ENCODE data around the gene INHA. TPM values are rescaled to one million over a fixed set of nuclear protein-coding genes. Genes with fewer than 3 reads are reported as not detected.

INHA gene
- total RNA-seq, 2 experiments from 2014 or later: not detected

- Histone ChIP-seq H3K27me3 (ENCODE audit: control insufficient read depth in 1 of 2, insufficient read depth in 2 of 2, low read length in 2 of 2) (peaks cover 33 to 43% of the 10 kb centered on the region in 2 experiments), H3K4me3 (ENCODE audit: low read length) (peak overlapping the region; percentile 46), H3K27ac (ENCODE audit: low read depth in 1 of 2, low read length in 2 of 2) (no peak overlapping the region), H3K36me3 (ENCODE audit: insufficient read depth, low read length) (no peaks in the 10 kb centered on the region), H3K9me3 (ENCODE audit: control insufficient read depth in 1 of 2, insufficient read depth in 1 of 2, low read length in 2 of 2) (peaks cover 0 to 31% of the 10 kb centered on the region in 2 experiments), H3K4me1 (ENCODE audit: insufficient read depth, low read length) (peaks cover 24% of the 10 kb centered on the region)
- peaks cover 17% of the 10 kb centered on the region for H3K4me1 Mint-ChIP-seq (ENCODE audit: low read depth)
- intact Hi-C loops (cut with DNase I, micrococcal nuclease): loop anchor here (1.0 kb wide), 2 partner anchors 10 to 46 kb away; partner anchors contain the start of gene STK11IP (in 1 of the 2)
- peak overlapping the region; percentile 86 for H3K4me3 Mint-ChIP-seq
- TF ChIP-seq, protein P1, sequence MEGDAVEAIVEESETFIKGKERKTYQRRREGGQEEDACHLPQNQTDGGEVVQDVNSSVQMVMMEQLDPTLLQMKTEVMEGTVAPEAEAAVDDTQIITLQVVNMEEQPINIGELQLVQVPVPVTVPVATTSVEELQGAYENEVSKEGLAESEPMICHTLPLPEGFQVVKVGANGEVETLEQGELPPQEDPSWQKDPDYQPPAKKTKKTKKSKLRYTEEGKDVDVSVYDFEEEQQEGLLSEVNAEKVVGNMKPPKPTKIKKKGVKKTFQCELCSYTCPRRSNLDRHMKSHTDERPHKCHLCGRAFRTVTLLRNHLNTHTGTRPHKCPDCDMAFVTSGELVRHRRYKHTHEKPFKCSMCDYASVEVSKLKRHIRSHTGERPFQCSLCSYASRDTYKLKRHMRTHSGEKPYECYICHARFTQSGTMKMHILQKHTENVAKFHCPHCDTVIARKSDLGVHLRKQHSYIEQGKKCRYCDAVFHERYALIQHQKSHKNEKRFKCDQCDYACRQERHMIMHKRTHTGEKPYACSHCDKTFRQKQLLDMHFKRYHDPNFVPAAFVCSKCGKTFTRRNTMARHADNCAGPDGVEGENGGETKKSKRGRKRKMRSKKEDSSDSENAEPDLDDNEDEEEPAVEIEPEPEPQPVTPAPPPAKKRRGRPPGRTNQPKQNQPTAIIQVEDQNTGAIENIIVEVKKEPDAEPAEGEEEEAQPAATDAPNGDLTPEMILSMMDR (IDR thresholded peaks at IDR 0.05): no peak
- H3K9me3 Mint-ChIP-seq: no peaks in the 10 kb centered on the region
- no peaks in the 10 kb centered on the region for H3K36me3 Mint-ChIP-seq (ENCODE audit: low read depth)
- DNase-seq (peak in 2 of 14 experiments; percentile 18 to 35), ATAC-seq (ENCODE audit: poor library complexity) (peak; percentile 19)
- POLR2A ChIA-PET: interaction anchor here (0.6 to 2.0 kb wide), 3 partner anchors 8 to 273 kb away, joined by 3 to 17 read pairs (median 4); partner anchors contain the start of genes CHPF, DNAJB2 and TMEM198
- CTCF ChIA-PET: interaction anchor here (1.0 to 3.1 kb wide), 4 partner anchors 9 to 163 kb away, joined by 3 to 9 read pairs (median 3); partner anchors contain the start of gene STK11IP
- H3K27me3 Mint-ChIP-seq: peaks cover 55% of the 10 kb centered on the region
- H3K27ac Mint-ChIP-seq: no peak overlapping the region
These were observed 20.4 kb upstream of the INHA start for GRCh38 chr2:219551441-219552381.

GRCh38 chr2:219552382-219553167 is 19.5 kb upstream of the INHA start:
- ChIA-PET CTCF (interaction anchor here (1.0 to 3.1 kb wide), 4 partner anchors 10 to 164 kb away, joined by 3 to 9 read pairs (median 3); partner anchors contain the start of gene STK11IP), POLR2A (interaction anchor here (0.6 to 2.0 kb wide), 3 partner anchors 9 to 273 kb away, joined by 3 to 17 read pairs (median 4); partner anchors contain the start of genes CHPF, DNAJB2 and TMEM198)
- Mint-ChIP-seq H3K4me1 (ENCODE audit: low read depth) (peaks cover 17% of the 10 kb centered on the region), H3K9me3 (no peaks in the 10 kb centered on the region), H3K4me3 (peak overlapping the region; percentile 86), H3K27ac (no peak overlapping the region), H3K27me3 (peaks cover 58% of the 10 kb centered on the region), H3K36me3 (ENCODE audit: low read depth) (no peaks in the 10 kb centered on the region)
- H3K4me1 ChIP-seq (ENCODE audit: insufficient read depth, low read length): peaks cover 24% of the 10 kb centered on the region
- peaks cover 0 to 31% of the 10 kb centered on the region in 2 experiments for H3K9me3 ChIP-seq (ENCODE audit: control insufficient read depth in 1 of 2, insufficient read depth in 1 of 2, low read length in 2 of 2)
- H3K4me3 ChIP-seq (ENCODE audit: low read length): peak overlapping the region; percentile 46
- peak; percentile 85 for ATAC-seq (ENCODE audit: poor library complexity)
- H3K27me3 ChIP-seq (ENCODE audit: control insufficient read depth in 1 of 2, insufficient read depth in 2 of 2, low read length in 2 of 2): peaks cover 33 to 50% of the 10 kb centered on the region in 2 experiments
- intact Hi-C loops (cut with DNase I, micrococcal nuclease): loop anchor here (1.0 kb wide), 2 partner anchors 11 to 45 kb away; partner anchors contain the start of gene STK11IP (in 1 of the 2)
- H3K27ac ChIP-seq (ENCODE audit: low read depth in 1 of 2, low read length in 2 of 2): no peak overlapping the region
- TF ChIP-seq, protein P1 (IDR thresholded peaks at IDR 0.05): no peak
- DNase-seq: peak; percentile 53 to 90 (median 73)
- H3K36me3 ChIP-seq (ENCODE audit: insufficient read depth, low read length): no peaks in the 10 kb centered on the region

GRCh38 chr2:219553168-219553417 is 19.0 kb upstream of the INHA start:
- POLR2A ChIA-PET: interaction anchor here (0.9 to 2.0 kb wide), 2 partner anchors 10 to 23 kb away, joined by 4 to 17 read pairs; partner anchors contain the start of genes CHPF and TMEM198
- Mint-ChIP-seq H3K9me3 (no peaks in the 10 kb centered on the region), H3K4me1 (ENCODE audit: low read depth) (peaks cover 17% of the 10 kb centered on the region), H3K4me3 (peak overlapping the region; percentile 86), H3K36me3 (ENCODE audit: low read depth) (no peaks in the 10 kb centered on the region), H3K27ac (no peak overlapping the region), H3K27me3 (peaks cover 58% of the 10 kb centered on the region)
- intact Hi-C loops (cut with DNase I, micrococcal nuclease): no loop called here
- TF ChIP-seq, protein P1 (IDR thresholded peaks at IDR 0.05): no peak
- H3K36me3 ChIP-seq (ENCODE audit: insufficient read depth, low read length): no peaks in the 10 kb centered on the region
- CTCF ChIA-PET: interaction anchor here (1.0 to 3.1 kb wide), 2 partner anchors 11 to 164 kb away, joined by 3 to 9 read pairs; no protein-coding TSS in a partner anchor
- H3K4me3 ChIP-seq (ENCODE audit: low read length): peak overlapping the region; percentile 46
- ATAC-seq (ENCODE audit: poor library complexity): no peak
- no peak for DNase-seq
- H3K27me3 ChIP-seq (ENCODE audit: control insufficient read depth in 1 of 2, insufficient read depth in 2 of 2, low read length in 2 of 2): peaks cover 33 to 50% of the 10 kb centered on the region in 2 experiments
- no peak overlapping the region for H3K27ac ChIP-seq (ENCODE audit: low read depth in 1 of 2, low read length in 2 of 2)
- peaks cover 0 to 31% of the 10 kb centered on the region in 2 experiments for H3K9me3 ChIP-seq (ENCODE audit: control insufficient read depth in 1 of 2, insufficient read depth in 1 of 2, low read length in 2 of 2)
- H3K4me1 ChIP-seq (ENCODE audit: insufficient read depth, low read length): peaks cover 24% of the 10 kb centered on the region
